OCI-LY1 (cell line): ENCODE data around the gene BOK.
"Not testable (repeated sequence)": the region's sequence is repeated elsewhere in the genome, so short reads cannot be mapped to it uniquely, and the experiment has no call there.

ENCODE experiments used
- H2AFZ ChIP-seq: fragments of 200-600 bp; sonication (generic), shearing (Covaris generic); 2 replicates; pipeline ENCODE4 v1.6.0; 2014; ENCODE audit warnings: antibody characterized with exemption, mild to moderate bottlenecking, low read length
- H3F3A ChIP-seq: fragments of 200-600 bp; sonication (generic), shearing (Covaris generic); 2 replicates; pipeline ENCODE4 v1.6.0; 2014; ENCODE audit warnings: mild to moderate bottlenecking, antibody characterized with exemption, low read length, moderate library complexity; ENCODE audit not compliant: insufficient read depth
- H3K27ac ChIP-seq: fragments of 200-600 bp; sonication (generic); 2 replicates; pipeline ENCODE4 v1.5.1; 2014; ENCODE audit warnings: low read length, mixed run types, mild to moderate bottlenecking, low read depth; ENCODE audit not compliant: poor library complexity, severe bottlenecking
- H3K27me3 ChIP-seq: fragments of 200-600 bp; sonication (generic); 2 replicates; pipeline ENCODE4 v1.6.0; 2014; ENCODE audit warnings: antibody characterized with exemption, mild to moderate bottlenecking, low read length, moderate library complexity; ENCODE audit not compliant: insufficient read depth
- H3K36me3 ChIP-seq: fragments of 200-600 bp; sonication (generic); 2 replicates; pipeline ENCODE4 v1.6.1; 2014; ENCODE audit warnings: mild to moderate bottlenecking, antibody characterized with exemption, low read length, moderate library complexity, mixed read lengths; ENCODE audit not compliant: insufficient read depth
- H3K4me1 ChIP-seq: fragments of 200-600 bp; sonication (generic); 2 replicates; pipeline ENCODE4 v1.5.1; 2014; ENCODE audit warnings: mild to moderate bottlenecking, low read length, moderate library complexity; ENCODE audit not compliant: insufficient read depth, severe bottlenecking
- H3K4me2 ChIP-seq: fragments of 200-600 bp; sonication (generic), shearing (Covaris generic); 2 replicates; pipeline ENCODE4 v1.6.1; 2014; ENCODE audit warnings: low read length
- H3K4me3 ChIP-seq: fragments of 200-600 bp; sonication (generic); 2 replicates; pipeline ENCODE4 v1.5.1; 2014; ENCODE audit warnings: low read length, low read depth, mild to moderate bottlenecking, mixed read lengths; ENCODE audit not compliant: poor library complexity, severe bottlenecking
- H3K79me2 ChIP-seq: fragments of 200-600 bp; shearing (Covaris generic); 2 replicates; pipeline ENCODE4 v1.6.1; 2016; ENCODE audit warnings: mixed run types, low read length, mixed read lengths; ENCODE audit not compliant: insufficient read depth
- H3K9ac ChIP-seq: fragments of 200-600 bp; sonication (generic), shearing (Covaris generic); 2 replicates; pipeline ENCODE4 v1.6.1; 2014; ENCODE audit warnings: mild to moderate bottlenecking, low read length, mixed read lengths
- H3K9me2 ChIP-seq: fragments of 200-600 bp; sonication (generic), shearing (Covaris generic); 2 replicates; pipeline ENCODE4 v1.6.1; 2014; ENCODE audit warnings: low read depth, mild to moderate bottlenecking, low read length, mixed read lengths
- H3K9me3 ChIP-seq: fragments of 200-600 bp; shearing (Covaris generic); 2 replicates; pipeline ENCODE4 v1.6.1; 2014; ENCODE audit warnings: low read length, mixed read lengths
- H4K20me1 ChIP-seq: fragments of 200-600 bp; sonication (generic), shearing (Covaris generic); 2 replicates; pipeline ENCODE4 v1.6.0; 2016; ENCODE audit warnings: mild to moderate bottlenecking, low read length; ENCODE audit not compliant: insufficient read depth
- EZH2 ChIP-seq: fragments of 200-600 bp; sonication (generic), shearing (Covaris generic); IDR thresholded peaks from 2 replicates; pipeline ENCODE4 v1.8.0; 2017; ENCODE audit warnings: borderline replicate concordance, mixed run types, mild to moderate bottlenecking, antibody characterized with exemption, low read length, moderate library complexity, mixed read lengths
- TF ChIP-seq, protein P1 (sequence below): fragments of 200-600 bp; sonication (generic), shearing (Covaris generic); IDR thresholded peaks from 2 replicates; pipeline ENCODE4 v1.5.1; 2017; ENCODE audit warnings: mild to moderate bottlenecking, antibody characterized with exemption, low read length, moderate library complexity, mixed read lengths

BOK gene

DNA sequence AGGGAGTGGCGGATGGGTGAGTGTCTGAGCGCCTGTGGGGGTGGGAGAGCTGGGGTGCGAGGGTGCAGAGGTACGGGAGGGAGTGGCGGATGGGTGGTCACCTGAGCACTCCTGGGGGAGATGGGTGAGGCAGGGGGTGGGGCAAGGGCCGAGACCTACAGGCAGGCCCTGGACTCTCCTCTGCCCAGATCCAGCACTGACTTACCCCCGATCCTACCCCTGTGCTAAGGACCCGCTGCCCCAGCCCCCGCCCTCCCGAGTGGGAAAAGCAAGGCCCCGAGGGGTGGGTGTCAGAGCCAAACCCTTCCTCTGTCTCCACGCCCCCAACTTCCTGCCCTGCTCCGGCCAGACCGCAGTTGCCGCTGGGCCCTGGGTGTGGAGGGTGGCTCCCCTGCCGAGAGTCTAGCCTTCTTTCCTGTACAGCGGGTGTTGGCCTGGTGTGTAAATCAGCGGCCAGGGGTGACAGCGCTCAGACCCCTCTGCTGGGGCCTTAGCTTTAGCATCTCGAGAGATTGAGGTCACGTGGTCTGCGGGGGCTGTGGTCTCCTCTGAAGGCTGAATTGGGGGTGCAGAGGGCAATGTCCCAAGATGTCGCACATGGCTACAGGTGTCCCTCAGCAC is 12.5 kb downstream of the BOK start:
- Histone ChIP-seq H3K4me1 (no peaks in the 10 kb centered on the region), H2AFZ (no peak overlapping the region), H3K9me3 (no peaks in the 10 kb centered on the region), H3K79me2 (no peaks in the 10 kb centered on the region), H3K9ac (no peak overlapping the region), H3K9me2 (no peaks in the 10 kb centered on the region), H3K36me3 (no peaks in the 10 kb centered on the region), H3F3A (no peaks in the 10 kb centered on the region), H3K4me3 (no peak overlapping the region), H3K27ac (no peak overlapping the region), H3K27me3 (no peaks in the 10 kb centered on the region), H3K4me2 (no peak overlapping the region), H4K20me1 (no peaks in the 10 kb centered on the region)
- no peak for TF ChIP-seq EZH2
- TF ChIP-seq, protein P1, sequence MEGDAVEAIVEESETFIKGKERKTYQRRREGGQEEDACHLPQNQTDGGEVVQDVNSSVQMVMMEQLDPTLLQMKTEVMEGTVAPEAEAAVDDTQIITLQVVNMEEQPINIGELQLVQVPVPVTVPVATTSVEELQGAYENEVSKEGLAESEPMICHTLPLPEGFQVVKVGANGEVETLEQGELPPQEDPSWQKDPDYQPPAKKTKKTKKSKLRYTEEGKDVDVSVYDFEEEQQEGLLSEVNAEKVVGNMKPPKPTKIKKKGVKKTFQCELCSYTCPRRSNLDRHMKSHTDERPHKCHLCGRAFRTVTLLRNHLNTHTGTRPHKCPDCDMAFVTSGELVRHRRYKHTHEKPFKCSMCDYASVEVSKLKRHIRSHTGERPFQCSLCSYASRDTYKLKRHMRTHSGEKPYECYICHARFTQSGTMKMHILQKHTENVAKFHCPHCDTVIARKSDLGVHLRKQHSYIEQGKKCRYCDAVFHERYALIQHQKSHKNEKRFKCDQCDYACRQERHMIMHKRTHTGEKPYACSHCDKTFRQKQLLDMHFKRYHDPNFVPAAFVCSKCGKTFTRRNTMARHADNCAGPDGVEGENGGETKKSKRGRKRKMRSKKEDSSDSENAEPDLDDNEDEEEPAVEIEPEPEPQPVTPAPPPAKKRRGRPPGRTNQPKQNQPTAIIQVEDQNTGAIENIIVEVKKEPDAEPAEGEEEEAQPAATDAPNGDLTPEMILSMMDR: no peak

DNA sequence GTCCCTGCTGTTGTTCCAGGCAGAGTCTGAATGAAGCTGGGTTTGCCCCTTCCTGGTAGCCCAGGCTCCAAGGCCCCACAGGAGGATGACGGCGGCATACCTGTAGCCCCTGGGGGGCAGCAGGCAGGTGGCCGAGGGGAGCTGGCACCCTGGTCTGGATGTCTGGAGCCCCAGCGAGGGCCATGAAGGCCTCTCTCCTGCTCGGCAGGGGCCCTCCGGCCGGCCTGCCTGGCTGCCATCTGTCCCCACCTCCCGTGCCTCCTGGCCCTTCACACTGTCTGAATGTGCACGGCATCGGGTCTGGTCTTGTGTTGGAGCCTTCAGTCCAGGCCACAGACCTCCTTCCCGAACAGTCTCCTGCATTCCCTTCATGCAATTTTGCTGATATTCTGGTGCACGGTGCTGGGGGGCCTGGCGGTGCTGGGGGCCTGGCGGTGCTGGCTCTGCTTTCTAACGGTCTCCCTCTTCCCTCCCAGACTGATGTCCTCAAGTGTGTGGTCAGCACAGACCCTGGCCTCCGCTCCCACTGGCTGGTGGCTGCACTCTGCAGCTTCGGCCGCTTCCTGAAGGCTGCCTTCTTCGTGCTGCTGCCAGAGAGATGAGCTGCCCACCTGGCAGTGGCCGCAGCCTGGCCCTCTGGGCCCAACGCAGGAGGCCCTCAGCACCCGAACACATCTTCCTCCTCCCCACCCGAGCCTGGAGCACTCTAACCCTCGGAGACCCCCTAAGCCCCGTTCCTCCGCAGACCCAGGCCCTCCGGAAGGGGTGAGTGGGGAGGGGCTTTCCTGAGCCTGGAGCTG is 13.5 kb downstream of the BOK start:
- Histone ChIP-seq H3K4me3 (no peak overlapping the region), H3K4me1 (no peaks in the 10 kb centered on the region), H3K9me3 (no peaks in the 10 kb centered on the region), H3K36me3 (no peaks in the 10 kb centered on the region), H2AFZ (no peak overlapping the region), H3K27me3 (no peaks in the 10 kb centered on the region), H3K9me2 (no peaks in the 10 kb centered on the region), H3K9ac (no peak overlapping the region), H4K20me1 (no peaks in the 10 kb centered on the region), H3K4me2 (no peak overlapping the region), H3F3A (no peaks in the 10 kb centered on the region), H3K79me2 (no peaks in the 10 kb centered on the region), H3K27ac (no peak overlapping the region)
- TF ChIP-seq, protein P1: no peak
- TF ChIP-seq EZH2: no peak

DNA sequence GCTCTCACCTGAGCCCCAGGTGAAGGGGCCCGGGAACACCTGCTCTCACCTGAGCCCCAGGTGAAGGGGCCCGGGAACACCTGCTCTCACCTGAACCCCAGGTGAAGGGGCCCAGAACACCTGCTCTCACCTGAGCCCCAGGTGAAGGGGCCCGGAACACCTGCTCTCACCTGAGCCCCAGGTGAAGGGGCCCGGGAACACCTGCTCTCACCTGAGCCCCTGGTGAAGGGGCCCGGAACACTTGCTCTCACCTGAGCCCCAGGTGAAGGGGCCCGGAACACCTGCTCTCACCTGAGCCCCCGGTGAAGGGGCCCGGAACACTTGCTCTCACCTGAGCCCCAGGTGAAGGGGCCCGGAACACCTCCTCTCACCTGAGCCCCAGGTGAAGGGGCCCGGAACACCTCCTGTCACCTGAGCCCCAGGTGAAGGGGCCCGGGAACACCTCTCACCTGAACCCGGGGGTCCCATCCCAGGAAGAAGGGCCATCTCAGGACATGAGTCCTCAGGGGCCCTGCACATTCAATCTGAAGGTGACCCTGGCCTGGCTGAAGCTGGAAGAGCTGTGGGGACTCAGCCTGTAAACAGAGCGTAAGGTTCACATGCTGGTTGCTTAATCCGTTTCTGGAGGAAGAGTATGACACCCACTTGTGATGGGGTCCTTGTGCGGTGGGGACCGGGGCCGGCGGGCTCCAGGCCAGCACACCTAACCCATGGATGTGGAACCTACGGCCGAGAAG is 14.5 kb downstream of the BOK start:
- not testable (repeated sequence) for H3K4me3 ChIP-seq, H3K27ac ChIP-seq, H3K79me2 ChIP-seq, H3K36me3 ChIP-seq, H3F3A ChIP-seq, H3K9me3 ChIP-seq, H3K4me2 ChIP-seq, H3K4me1 ChIP-seq, H3K9me2 ChIP-seq, H3K9ac ChIP-seq, H4K20me1 ChIP-seq, H2AFZ ChIP-seq, H3K27me3 ChIP-seq
